ENCODE results near the gene TSPAN9. TPM values are rescaled to one million over a fixed set of nuclear protein-coding genes. Genes with fewer than 3 reads are reported as not detected.

Gene TSPAN9
- polyA plus RNA-seq, 2 of the 4 experiments (the other 2 are of a cell fraction), result 12.4 to 16.1 TPM

GRCh38 chr12:3185260-3185870 is 108.2 kb downstream of the TSPAN9 start:
- H3K4me2 ChIP-seq, result no peak overlapping the region
- no peak for DNase-seq (ENCODE audit: low read depth in 1 of 2, low spot score in 1 of 2)
- no peaks in the 10 kb centered on the region for H3K9me3 ChIP-seq
- 81% methylated on average over 9 of the region's 11 CpGs for WGBS (ENCODE audit: missing lambda C conversion rate)
- FAIRE-seq, result no peak
- H3K27ac ChIP-seq, result no peak overlapping the region
- H3K4me3 ChIP-seq, result no peak overlapping the region
- H3K4me1 ChIP-seq, result 0 out of 3 replicates have a peak, but pooled peaks cover 3% of the 10 kb centered on the region
- no peak; a peak in 1 of 6 replicates for ATAC-seq
- POLR2A ChIA-PET, result no interaction called here
- no peak for TF ChIP-seq REST (IDR thresholded peaks at IDR 0.05)
- no peak for TF ChIP-seq HMGXB4 (CRISPR knock-in tag; IDR thresholded peaks at IDR 0.05; ENCODE audit: borderline replicate concordance)
- TF ChIP-seq TP53 (CRISPR knock-in tag; IDR thresholded peaks at IDR 0.05), result no peak
- no peak for TF ChIP-seq HEYL (CRISPR knock-in tag; IDR thresholded peaks at IDR 0.05)
- no peak for TF ChIP-seq GATA3 (IDR thresholded peaks at IDR 0.05; ENCODE audit: borderline replicate concordance)
- TF ChIP-seq EP300 (IDR thresholded peaks at IDR 0.05), result no peak
- no peak for TF ChIP-seq EHMT2 (IDR thresholded peaks at IDR 0.05; ENCODE audit: low read depth)
- TF ChIP-seq RFX5 (IDR thresholded peaks at IDR 0.05), result no peak
- CTCF ChIA-PET, result interaction anchor here (0.6 to 3.3 kb wide), 6 partner anchors 9 to 91 kb away, joined by 3 to 30 read pairs (median 4); no protein-coding TSS in a partner anchor

- no peak for FAIRE-seq
- Histone ChIP-seq H3K4me1 (0 out of 3 replicates have a peak, but pooled peaks cover 3% of the 10 kb centered on the region), H3K4me2 (no peak overlapping the region), H3K4me3 (no peak overlapping the region), H3K27ac (no peak overlapping the region), H3K9me3 (no peaks in the 10 kb centered on the region)
- CTCF ChIA-PET, result interaction anchor here (1.1 to 3.3 kb wide), 5 partner anchors 16 to 113 kb away, joined by 3 to 30 read pairs (median 5); no protein-coding TSS in a partner anchor
- WGBS (ENCODE audit: missing lambda C conversion rate), result 84% methylated on average over 5 of the region's 6 CpGs
- TF ChIP-seq HMGXB4 (CRISPR knock-in tag; IDR thresholded peaks at IDR 0.05; ENCODE audit: borderline replicate concordance) (no peak), BCL3 (IDR thresholded peaks at IDR 0.05) (no peak), RFX5 (IDR thresholded peaks at IDR 0.05) (no peak), TP53 (CRISPR knock-in tag; IDR thresholded peaks at IDR 0.05) (no peak), CHD4 (IDR thresholded peaks at IDR 0.05; ENCODE audit: borderline replicate concordance) (no peak), TFCP2L1 (CRISPR knock-in tag; IDR thresholded peaks at IDR 0.05) (no peak), FOSL2 (IDR thresholded peaks at IDR 0.05) (no peak), FOSL2 (CRISPR knock-in tag; IDR thresholded peaks at IDR 0.05) (no peak)
- POLR2A ChIA-PET, result no interaction called here
- ATAC-seq, result no peak
- no peak for DNase-seq (ENCODE audit: low read depth in 1 of 2, low spot score in 1 of 2)
Observed at GRCh38 chr12:3186546-3187215, 109.5 kb downstream of the TSPAN9 start.
